SH-SY5Y (cell line): Measurements from ENCODE around the gene SEC24A.

ENCODE experiments used
- GATA2 ChIP-seq: IDR thresholded peaks from 2 replicates; pipeline ENCODE4 v1.6.1; 2011; ENCODE audit warnings: mild to moderate bottlenecking, low read depth, low read length
- GATA3 ChIP-seq: IDR thresholded peaks from 2 replicates; pipeline ENCODE4 v1.6.1; 2011; ENCODE audit warnings: low read depth, mild to moderate bottlenecking, low read length, moderate library complexity

GRCh38 chr5:134634227-134634626 is 14.4 kb upstream of the SEC24A start:
- no peak for TF ChIP-seq GATA3
- no peak for TF ChIP-seq GATA2
